Neural progenitor cell (in vitro differentiated cells): ENCODE measurements around the gene PPAN. TPM values are rescaled to one million over a fixed set of nuclear protein-coding genes. Genes with fewer than 3 reads are reported as not detected.

Experiments used
- DNase-seq: peaks from one replicate; pipeline ENCODE4 v3.0.0-alpha.2; 2016; ENCODE audit warnings: low spot score
- H2AFZ ChIP-seq: fragments of 200-600 bp; sonication (generic); replicated peaks from 2 replicates; pipeline ENCODE4 v1.6.1; 2016; ENCODE audit warnings: antibody characterized with exemption
- H3F3A ChIP-seq: fragments of 200-600 bp; sonication (generic); 2 replicates; pipeline ENCODE4 v1.6.1; 2016; ENCODE audit warnings: antibody characterized with exemption, low read depth
- H3K27ac ChIP-seq: fragments of 200-600 bp; sonication (generic); 2 replicates; pipeline ENCODE4 v1.5.1; 2016; ENCODE audit warnings: mild to moderate bottlenecking
- H3K27me3 ChIP-seq: fragments of 200-600 bp; sonication (generic); 2 replicates; pipeline ENCODE4 v1.6.1; 2016; ENCODE audit warnings: mild to moderate bottlenecking, moderate library complexity
- H3K36me3 ChIP-seq: fragments of 200-600 bp; sonication (generic); 2 replicates; pipeline ENCODE4 v1.5.1; 2016
- H3K4me1 ChIP-seq: fragments of 200-600 bp; sonication (generic); 2 replicates; pipeline ENCODE4 v1.6.1; 2016; ENCODE audit warnings: mixed run types
- H3K4me2 ChIP-seq: fragments of 200-600 bp; sonication (generic); 2 replicates; pipeline ENCODE4 v1.6.1; 2016
- H3K4me3 ChIP-seq: fragments of 200-600 bp; sonication (generic); 2 replicates; pipeline ENCODE4 v1.5.1; 2016
- H3K79me2 ChIP-seq: fragments of 200-600 bp; sonication (generic); 2 replicates; pipeline ENCODE4 v1.6.1; 2016; ENCODE audit warnings: low read depth
- H3K9ac ChIP-seq: fragments of 200-600 bp; sonication (generic); 2 replicates; pipeline ENCODE4 v1.6.1; 2016
- H3K9me3 ChIP-seq: fragments of 200-600 bp; sonication (generic); 2 replicates; pipeline ENCODE4 v1.5.1; 2016; ENCODE audit warnings: low read depth
- H4K20me1 ChIP-seq: fragments of 200-600 bp; sonication (generic); 2 replicates; pipeline ENCODE4 v1.6.1; 2016; ENCODE audit warnings: low read depth
- H3K27ac Mint-ChIP-seq: 3 replicates; pipeline ENCODE4 v1.8.0; 2021; ENCODE audit warnings: mixed read lengths
- H3K27me3 Mint-ChIP-seq: 2 replicates; pipeline ENCODE4 v1.8.0; 2022; ENCODE audit warnings: low read depth, mild to moderate bottlenecking, inconsistent platforms, moderate library complexity, mixed read lengths; ENCODE audit not compliant: insufficient read depth
- H3K36me3 Mint-ChIP-seq: 3 replicates; pipeline ENCODE4 v1.8.0; 2021; ENCODE audit warnings: mixed read lengths
- H3K4me1 Mint-ChIP-seq: 3 replicates; pipeline ENCODE4 v1.8.0; 2021; ENCODE audit warnings: mixed read lengths
- H3K4me3 Mint-ChIP-seq: 3 replicates; pipeline ENCODE4 v1.8.0; 2021; ENCODE audit warnings: mild to moderate bottlenecking, moderate library complexity, mixed read lengths
- H3K9me3 Mint-ChIP-seq: 3 replicates; pipeline ENCODE4 v1.8.0; 2020; ENCODE audit warnings: mixed read lengths
- CTCF ChIP-seq: fragments of 200-600 bp; sonication (generic); IDR thresholded peaks from 2 replicates; pipeline ENCODE4 v1.5.1; 2017; ENCODE audit warnings: antibody characterized with exemption, mild to moderate bottlenecking
- EZH2 ChIP-seq: fragments of 200-600 bp; sonication (generic); IDR thresholded peaks from 2 replicates; pipeline ENCODE4 v1.6.1; 2017; ENCODE audit warnings: antibody characterized with exemption, mild to moderate bottlenecking, moderate library complexity
- EZH2phosphoT487 ChIP-seq: fragments of 200-600 bp; sonication (generic); IDR thresholded peaks from 2 replicates; pipeline ENCODE4 v1.6.1; 2017; ENCODE audit warnings: antibody characterized with exemption
- total RNA-seq: library from RNA; depleted of rRNA; stranded (reverse); fragments of >200 nt; gene quantifications from 2 replicates; pipeline ENCODE4 v1.2.3, GENCODE V29; 2015; ENCODE audit warnings: low replicate concordance

Gene PPAN
- total RNA-seq, 1 donor from 2014 or later = 6.6 TPM

GRCh38 chr19:10069046-10069445 lies 37.1 kb upstream of the PPAN start:
- Histone ChIP-seq H3K9me3 (no peaks in the 10 kb centered on the region), H2AFZ (no peak overlapping the region), H3K27ac (no peak overlapping the region), H3K79me2 (no peaks in the 10 kb centered on the region), H3K27me3 (peaks cover 3% of the 10 kb centered on the region), H3K4me1 (no peaks in the 10 kb centered on the region), H3K4me2 (no peak overlapping the region), H3K9ac (no peak overlapping the region), H3F3A (no peaks in the 10 kb centered on the region), H3K36me3 (no peaks in the 10 kb centered on the region), H3K4me3 (no peak overlapping the region), H4K20me1 (no peaks in the 10 kb centered on the region)
- Mint-ChIP-seq H3K4me1 (no peaks in the 10 kb centered on the region), H3K27me3 (peaks cover 23% of the 10 kb centered on the region), H3K36me3 (no peaks in the 10 kb centered on the region), H3K4me3 (no peak overlapping the region), H3K9me3 (no peaks in the 10 kb centered on the region), H3K27ac (no peak overlapping the region)
- TF ChIP-seq EZH2 = no peak
- TF ChIP-seq CTCF = no peak
- no peak for TF ChIP-seq EZH2phosphoT487
- no peak for DNase-seq

- no peak overlapping the region for H3K4me3 Mint-ChIP-seq
- TF ChIP-seq EZH2phosphoT487 (no peak), CTCF (no peak), EZH2 (no peak)
- Histone ChIP-seq H3K4me1 (no peaks in the 10 kb centered on the region), H3K36me3 (no peaks in the 10 kb centered on the region), H2AFZ (no peak overlapping the region), H3K79me2 (no peaks in the 10 kb centered on the region), H3K4me3 (no peak overlapping the region), H4K20me1 (no peaks in the 10 kb centered on the region), H3K27ac (no peak overlapping the region), H3K4me2 (no peak overlapping the region), H3K27me3 (peaks cover under 1% of the 10 kb centered on the region), H3K9ac (no peak overlapping the region), H3K9me3 (no peaks in the 10 kb centered on the region), H3F3A (no peaks in the 10 kb centered on the region)
- H3K27me3 Mint-ChIP-seq = peaks cover 23% of the 10 kb centered on the region
- no peaks in the 10 kb centered on the region for H3K36me3 Mint-ChIP-seq
- peaks cover 6% of the 10 kb centered on the region for H3K9me3 Mint-ChIP-seq
- peak; percentile 39 for DNase-seq
- no peak overlapping the region for H3K27ac Mint-ChIP-seq
- no peaks in the 10 kb centered on the region for H3K4me1 Mint-ChIP-seq
Measured at GRCh38 chr19:10070730-10071446, 35.3 kb upstream of the PPAN start.

- Histone ChIP-seq H3K4me1 (no peaks in the 10 kb centered on the region), H3K4me3 (no peak overlapping the region), H3K36me3 (no peaks in the 10 kb centered on the region), H3K27me3 (peaks cover 32% of the 10 kb centered on the region), H3K9me3 (no peaks in the 10 kb centered on the region), H4K20me1 (no peaks in the 10 kb centered on the region), H3K9ac (no peak overlapping the region), H3K4me2 (no peak overlapping the region), H3F3A (no peaks in the 10 kb centered on the region), H3K27ac (no peak overlapping the region), H2AFZ (no peak overlapping the region), H3K79me2 (no peaks in the 10 kb centered on the region)
- no peak for TF ChIP-seq EZH2
- no peak for TF ChIP-seq EZH2phosphoT487
- TF ChIP-seq CTCF = peak; percentile 52
- peaks cover 6% of the 10 kb centered on the region for H3K9me3 Mint-ChIP-seq
- peak; percentile 44 for DNase-seq
- no peaks in the 10 kb centered on the region for H3K36me3 Mint-ChIP-seq
- peaks cover 30% of the 10 kb centered on the region for H3K27me3 Mint-ChIP-seq
- H3K4me1 Mint-ChIP-seq = no peaks in the 10 kb centered on the region
- H3K4me3 Mint-ChIP-seq = no peak overlapping the region
- no peak overlapping the region for H3K27ac Mint-ChIP-seq
Measured at GRCh38 chr19:10074153-10074552, 32.0 kb upstream of the PPAN start.
